Right atrium auricular region (tissue), 2 donors: ENCODE measurements around the gene RAB3GAP1. TPM values are rescaled to one million over a fixed set of nuclear protein-coding genes. Genes with fewer than 3 reads are reported as not detected.
"Not testable (repeated sequence)": the region's sequence is repeated elsewhere in the genome, so short reads cannot be mapped to it uniquely, and the experiment has no call there.

Source experiments
- DNase-seq: peaks from one replicate; pipeline ENCODE4 v3.0.0-alpha.2; 2019; ENCODE audit warnings: low spot score
- H3K27ac ChIP-seq, 2 donors: fragments of 200-600 bp; sonication (generic); 1 replicate in 1 of 2; 2 replicates in 1 of 2; pipeline ENCODE4 v1.5.1; 2016 to 2019
- H3K27me3 ChIP-seq, 2 donors: fragments of 200-600 bp; sonication (generic); one replicate each; pipeline versions ENCODE4 v1.5.1 to v1.6.0; 2017 to 2019
- H3K36me3 ChIP-seq: fragments of 200-600 bp; sonication (generic); one replicate; pipeline ENCODE4 v1.5.1; 2016
- H3K4me1 ChIP-seq, 2 donors: fragments of 200-600 bp; sonication (generic); one replicate each; pipeline versions ENCODE4 v1.5.1 to v1.6.0; 2017 to 2019
- H3K4me3 ChIP-seq, 2 donors: fragments of 200-600 bp; sonication (generic); 1 replicate in 1 of 2; 2 replicates in 1 of 2; pipeline ENCODE4 v1.5.1; 2017 to 2019; ENCODE audit warnings: mild to moderate bottlenecking in 1 of 2, moderate library complexity in 1 of 2
- H3K9me3 ChIP-seq, 2 donors: fragments of 200-600 bp; sonication (generic); one replicate each; pipeline ENCODE4 v1.5.1; 2019
- CTCF ChIP-seq, 2 donors: fragments of 200-600 bp; sonication (generic); IDR thresholded peaks; one replicate each; pipeline ENCODE4 v1.5.1; 2019; ENCODE audit warnings: antibody characterized with exemption in 2 of 2
- total RNA-seq, 2 donors: library from RNA; depleted of rRNA; stranded (reverse); fragments of >200 nt; gene quantifications; one replicate each; pipeline ENCODE4 v1.1.0, GENCODE V29; 2016

RAB3GAP1 gene
- total RNA-seq, 2 donors from 2014 or later: 33.0 to 36.2 TPM

GRCh38 chr2:135072125-135072997 lies 20.3 kb downstream of the RAB3GAP1 start:
- Histone ChIP-seq H3K27me3 (no peaks in the 10 kb centered on the region), H3K27ac (no peak overlapping the region), H3K4me3 (no peak overlapping the region), H3K4me1 (peaks cover 0 to 4% of the 10 kb centered on the region in 2 donors), H3K9me3 (no peaks in the 10 kb centered on the region), H3K36me3 (no peaks in the 10 kb centered on the region)
- no peak for TF ChIP-seq CTCF (IDR thresholded peaks at IDR 0.05)
- DNase-seq: no peak

GRCh38 chr2:135074216-135074615 lies 22.1 kb downstream of the RAB3GAP1 start:
- TF ChIP-seq CTCF (IDR thresholded peaks at IDR 0.05): no peak
- no peak for DNase-seq
- Histone ChIP-seq H3K4me1 (no peaks in the 10 kb centered on the region), H3K4me3 (no peak overlapping the region), H3K27ac (no peak overlapping the region), H3K36me3 (no peaks in the 10 kb centered on the region), H3K9me3 (no peaks in the 10 kb centered on the region), H3K27me3 (no peaks in the 10 kb centered on the region)

GRCh38 chr2:135076556-135076955 lies 24.5 kb downstream of the RAB3GAP1 start:
- Histone ChIP-seq H3K27me3 (no peaks in the 10 kb centered on the region), H3K9me3 (no peaks in the 10 kb centered on the region), H3K36me3 (no peaks in the 10 kb centered on the region), H3K4me3 (no peak overlapping the region), H3K4me1 (no peaks in the 10 kb centered on the region), H3K27ac (no peak overlapping the region)
- TF ChIP-seq CTCF (IDR thresholded peaks at IDR 0.05): no peak
- DNase-seq: no peak

GRCh38 chr2:135078417-135078816 lies 26.3 kb downstream of the RAB3GAP1 start:
- Histone ChIP-seq H3K9me3 (no peaks in the 10 kb centered on the region), H3K4me3 (no peak overlapping the region), H3K27me3 (no peaks in the 10 kb centered on the region), H3K4me1 (no peaks in the 10 kb centered on the region), H3K36me3 (no peaks in the 10 kb centered on the region), H3K27ac (no peak overlapping the region)
- TF ChIP-seq CTCF (IDR thresholded peaks at IDR 0.05): no peak
- no peak for DNase-seq

GRCh38 chr2:135086222-135086621 lies 34.1 kb downstream of the RAB3GAP1 start:
- Histone ChIP-seq H3K27me3 (no peaks in the 10 kb centered on the region), H3K9me3 (peaks cover 0 to 7% of the 10 kb centered on the region in 2 donors), H3K36me3 (no peaks in the 10 kb centered on the region), H3K4me1 (no peaks in the 10 kb centered on the region), H3K27ac (no peak overlapping the region), H3K4me3 (no peak overlapping the region)
- TF ChIP-seq CTCF (IDR thresholded peaks at IDR 0.05): no peak
- no peak for DNase-seq

GRCh38 chr2:135089597-135089996 lies 37.5 kb downstream of the RAB3GAP1 start:
- not testable (repeated sequence) for H3K4me3 ChIP-seq, DNase-seq, H3K9me3 ChIP-seq, H3K27ac ChIP-seq, H3K4me1 ChIP-seq, H3K27me3 ChIP-seq
- peaks cover 10% of the 10 kb centered on the region for H3K36me3 ChIP-seq
